Measurements from ENCODE around the gene SPG21. TPM values are rescaled to one million over a fixed set of nuclear protein-coding genes. Genes with fewer than 3 reads are reported as not detected.
A peak's percentile ranks its signal among the peaks of the same experiment; 100 is the strongest.

Gene SPG21
- total and polyA plus RNA-seq, 11 donors = 34.9 to 70.3 (median 48.7) TPM

DNA sequence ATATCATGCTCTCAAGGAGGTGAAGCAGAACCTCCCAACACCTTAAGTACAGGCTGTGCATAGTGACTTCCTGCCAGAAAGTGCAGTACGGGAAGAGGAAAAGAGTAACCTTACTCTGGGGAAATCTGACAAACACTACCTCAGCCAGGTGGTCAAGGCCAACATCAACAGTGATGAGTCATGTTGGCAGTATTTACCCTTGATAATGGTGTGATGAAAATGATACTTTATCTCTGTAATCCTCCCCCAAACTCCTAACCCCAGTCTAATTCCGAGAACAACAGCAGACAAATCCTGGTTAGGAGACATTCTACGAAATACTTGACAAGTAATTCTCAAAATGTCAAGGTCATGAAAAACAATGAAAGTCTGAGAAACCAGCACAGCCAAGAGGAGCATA lies 51.5 kb downstream of the SPG21 start:
- 61 to 86% (median 65%) methylated on average over 3 of the region's 3 CpGs for WGBS, 4 donors
- intact Hi-C loops (cut with DNase I) = no loop called here
- TF ChIP-seq, protein P1, sequence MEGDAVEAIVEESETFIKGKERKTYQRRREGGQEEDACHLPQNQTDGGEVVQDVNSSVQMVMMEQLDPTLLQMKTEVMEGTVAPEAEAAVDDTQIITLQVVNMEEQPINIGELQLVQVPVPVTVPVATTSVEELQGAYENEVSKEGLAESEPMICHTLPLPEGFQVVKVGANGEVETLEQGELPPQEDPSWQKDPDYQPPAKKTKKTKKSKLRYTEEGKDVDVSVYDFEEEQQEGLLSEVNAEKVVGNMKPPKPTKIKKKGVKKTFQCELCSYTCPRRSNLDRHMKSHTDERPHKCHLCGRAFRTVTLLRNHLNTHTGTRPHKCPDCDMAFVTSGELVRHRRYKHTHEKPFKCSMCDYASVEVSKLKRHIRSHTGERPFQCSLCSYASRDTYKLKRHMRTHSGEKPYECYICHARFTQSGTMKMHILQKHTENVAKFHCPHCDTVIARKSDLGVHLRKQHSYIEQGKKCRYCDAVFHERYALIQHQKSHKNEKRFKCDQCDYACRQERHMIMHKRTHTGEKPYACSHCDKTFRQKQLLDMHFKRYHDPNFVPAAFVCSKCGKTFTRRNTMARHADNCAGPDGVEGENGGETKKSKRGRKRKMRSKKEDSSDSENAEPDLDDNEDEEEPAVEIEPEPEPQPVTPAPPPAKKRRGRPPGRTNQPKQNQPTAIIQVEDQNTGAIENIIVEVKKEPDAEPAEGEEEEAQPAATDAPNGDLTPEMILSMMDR (IDR thresholded peaks at IDR 0.05) = no peak
- TF ChIP-seq POLR2A (IDR thresholded peaks at IDR 0.05) = no peak
- Histone ChIP-seq H3K36me3 (peaks cover 0 to 12% (median 0%) of the 10 kb centered on the region in 9 donors), H3K4me1 (no peaks in the 10 kb centered on the region), H3K9me3 (no peaks in the 10 kb centered on the region), H3K27me3 (no peaks in the 10 kb centered on the region), H3K27ac (no peak overlapping the region), H3K4me3 (no peak overlapping the region)
- ATAC-seq (peak in 1 of 4 donors; percentile 41), DNase-seq (no peak)

DNA sequence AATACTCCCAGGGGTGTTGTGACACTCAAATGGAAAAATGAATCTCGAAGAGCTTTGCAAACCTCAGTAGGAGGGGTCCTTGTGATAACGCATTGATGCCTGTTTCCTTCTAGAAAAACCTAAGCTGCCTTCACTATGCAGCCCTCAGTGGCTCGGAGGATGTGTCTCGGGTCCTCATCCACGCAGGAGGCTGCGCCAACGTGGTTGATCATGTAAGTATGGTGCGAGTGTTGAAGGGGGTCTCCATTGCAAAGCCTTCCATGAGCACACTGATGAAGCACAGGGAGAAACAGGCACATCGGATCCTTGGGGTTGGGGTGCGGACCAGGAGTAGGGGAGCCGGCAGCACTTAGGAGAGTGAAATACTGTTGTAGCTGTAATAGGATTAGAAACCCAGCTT lies 55.7 kb downstream of the SPG21 start:
- no peak for TF ChIP-seq POLR2A (IDR thresholded peaks at IDR 0.05)
- TF ChIP-seq, protein P1 (IDR thresholded peaks at IDR 0.05) = no peak
- Histone ChIP-seq H3K4me1 (peaks cover 0 to 3% (median 0%) of the 10 kb centered on the region in 12 donors), H3K4me3 (no peak overlapping the region), H3K27ac (no peak overlapping the region), H3K9me3 (no peaks in the 10 kb centered on the region), H3K36me3 (peaks cover 0 to 11% (median 0%) of the 10 kb centered on the region in 9 donors), H3K27me3 (no peaks in the 10 kb centered on the region)
- intact Hi-C loops (cut with DNase I) = no loop called here
- WGBS, 4 donors = 97 to 98% (median 97%) methylated on average over 11 of the region's 11 CpGs
- DNase-seq (no peak), ATAC-seq (no peak)

DNA sequence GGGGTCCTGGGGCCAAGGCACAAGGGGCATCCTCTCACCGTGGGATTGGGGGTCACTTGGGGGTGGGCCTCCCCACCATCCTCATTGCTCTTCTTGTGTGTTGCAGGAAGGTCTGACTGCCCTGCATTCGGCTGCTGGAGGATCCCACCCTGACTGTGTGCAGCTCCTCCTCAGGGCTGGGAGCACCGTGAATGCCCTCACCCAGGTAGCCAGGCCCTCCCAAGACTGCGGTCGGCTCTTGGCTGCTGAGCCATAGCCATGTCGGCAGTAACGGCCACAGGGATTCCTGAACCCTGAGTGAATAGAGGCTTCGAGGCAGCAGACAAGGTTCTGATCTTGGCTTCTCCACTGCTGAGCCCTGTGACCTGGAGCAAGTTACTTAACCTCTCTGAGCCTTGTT lies 58.3 kb downstream of the SPG21 start:
- H3K36me3 ChIP-seq = peaks cover 0 to 6% (median 0%) of the 10 kb centered on the region in 9 donors
- WGBS, 4 donors = 90 to 95% (median 92%) methylated on average over 5 to 8 of the region's 8 CpGs
- H3K27ac ChIP-seq = no peak overlapping the region
- intact Hi-C loops (cut with DNase I) = no loop called here
- H3K4me3 ChIP-seq = no peak overlapping the region
- TF ChIP-seq POLR2A (IDR thresholded peaks at IDR 0.05) = no peak
- TF ChIP-seq, protein P1 (IDR thresholded peaks at IDR 0.05) = no peak
- no peak for DNase-seq
- H3K27me3 ChIP-seq = no peaks in the 10 kb centered on the region
- H3K9me3 ChIP-seq = no peaks in the 10 kb centered on the region
- ATAC-seq = no peak
- H3K4me1 ChIP-seq = peaks cover 0 to 10% (median 0%) of the 10 kb centered on the region in 12 donors

- Histone ChIP-seq H3K27ac (no peak overlapping the region), H3K36me3 (peaks cover 0 to 6% (median 0%) of the 10 kb centered on the region in 9 donors), H3K4me3 (no peak overlapping the region), H3K4me1 (peaks cover 0 to 10% (median 0%) of the 10 kb centered on the region in 12 donors), H3K9me3 (no peaks in the 10 kb centered on the region), H3K27me3 (no peaks in the 10 kb centered on the region)
- TF ChIP-seq, protein P1 (IDR thresholded peaks at IDR 0.05) = no peak
- no peak for TF ChIP-seq POLR2A (IDR thresholded peaks at IDR 0.05)
- intact Hi-C loops (cut with DNase I) = no loop called here
- peak in 2 of 4 donors; percentile 9 to 24 for ATAC-seq
- DNase-seq = no peak
- 71 to 78% (median 77%) methylated on average over 11 of the region's 11 CpGs for WGBS, 4 donors
Measured at GRCh38 chr15:64930778-64931371, 58.8 kb downstream of the SPG21 start.
